ENCODE measurements around the gene SUFU.

SUFU gene

GRCh38 chr10:102581401-102581800, 77.6 kb downstream of the SUFU start:
- no peak overlapping the region for H3K9ac ChIP-seq
- H2AFZ ChIP-seq: no peak overlapping the region
- peaks cover 32% of the 10 kb centered on the region for H3K79me2 ChIP-seq
- H3K4me1 ChIP-seq: peaks cover 10% of the 10 kb centered on the region
- H3K4me3 ChIP-seq (ENCODE audit: low read depth, low read length): no peak overlapping the region
- H3K9me3 ChIP-seq (ENCODE audit: control insufficient read depth, low read length): no peaks in the 10 kb centered on the region
- no peaks in the 10 kb centered on the region for H3K36me3 ChIP-seq (ENCODE audit: control insufficient read depth, insufficient read depth, low read length)
- no peak for TF ChIP-seq CTCF (IDR thresholded peaks at IDR 0.05)
- H3K27ac ChIP-seq: no peak overlapping the region
- no peak overlapping the region for H3K4me2 ChIP-seq (ENCODE audit: low read length)
- H3K27me3 ChIP-seq (ENCODE audit: control insufficient read depth, insufficient read depth, low read length): no peaks in the 10 kb centered on the region

GRCh38 chr10:102581981-102582580, 78.3 kb downstream of the SUFU start:
- Histone ChIP-seq H3K9me3 (ENCODE audit: control insufficient read depth, low read length) (no peaks in the 10 kb centered on the region), H2AFZ (no peak overlapping the region), H3K27ac (no peak overlapping the region), H3K4me1 (peaks cover 10% of the 10 kb centered on the region), H3K27me3 (ENCODE audit: control insufficient read depth, insufficient read depth, low read length) (no peaks in the 10 kb centered on the region), H3K4me2 (ENCODE audit: low read length) (no peak overlapping the region), H3K79me2 (peaks cover 35% of the 10 kb centered on the region), H3K36me3 (ENCODE audit: control insufficient read depth, insufficient read depth, low read length) (no peaks in the 10 kb centered on the region), H3K9ac (no peak overlapping the region), H3K4me3 (ENCODE audit: low read depth, low read length) (no peak overlapping the region)
- TF ChIP-seq CTCF (IDR thresholded peaks at IDR 0.05): no peak

GRCh38 chr10:102583435-102584417, 80.0 kb downstream of the SUFU start:
- no peak overlapping the region for H3K4me3 ChIP-seq (ENCODE audit: low read depth, low read length)
- no peak overlapping the region for H3K4me2 ChIP-seq (ENCODE audit: low read length)
- TF ChIP-seq CTCF (IDR thresholded peaks at IDR 0.05): peak; percentile 90
- H3K4me1 ChIP-seq: peaks cover 10% of the 10 kb centered on the region
- H3K9me3 ChIP-seq (ENCODE audit: control insufficient read depth, low read length): no peaks in the 10 kb centered on the region
- no peak overlapping the region for H2AFZ ChIP-seq
- H3K27me3 ChIP-seq (ENCODE audit: control insufficient read depth, insufficient read depth, low read length): no peaks in the 10 kb centered on the region
- peaks cover 35% of the 10 kb centered on the region for H3K79me2 ChIP-seq
- H3K27ac ChIP-seq: no peak overlapping the region
- H3K36me3 ChIP-seq (ENCODE audit: control insufficient read depth, insufficient read depth, low read length): no peaks in the 10 kb centered on the region
- no peak overlapping the region for H3K9ac ChIP-seq

- H3K79me2 ChIP-seq: peaks cover 41% of the 10 kb centered on the region
- no peak overlapping the region for H3K4me3 ChIP-seq (ENCODE audit: low read depth, low read length)
- no peak overlapping the region for H3K27ac ChIP-seq
- no peak overlapping the region for H3K4me2 ChIP-seq (ENCODE audit: low read length)
- H3K4me1 ChIP-seq: no peaks in the 10 kb centered on the region
- no peak overlapping the region for H3K9ac ChIP-seq
- H3K36me3 ChIP-seq (ENCODE audit: control insufficient read depth, insufficient read depth, low read length): no peaks in the 10 kb centered on the region
- no peak for TF ChIP-seq CTCF (IDR thresholded peaks at IDR 0.05)
- no peaks in the 10 kb centered on the region for H3K27me3 ChIP-seq (ENCODE audit: control insufficient read depth, insufficient read depth, low read length)
- H2AFZ ChIP-seq: no peak overlapping the region
- H3K9me3 ChIP-seq (ENCODE audit: control insufficient read depth, low read length): no peaks in the 10 kb centered on the region
Measured at GRCh38 chr10:102585026-102585425, 81.3 kb downstream of the SUFU start.
